ENCODE data around the gene FOXP3. TPM values are rescaled to one million over a fixed set of nuclear protein-coding genes. Genes with fewer than 3 reads are reported as not detected.

The FOXP3 gene
- total RNA-seq, 1 experiment from 2014 or later = 0.42 TPM

- Mint-ChIP-seq H3K36me3 (no peaks in the 10 kb centered on the region), H3K4me3 (no peak overlapping the region), H3K4me1 (no peaks in the 10 kb centered on the region), H3K9me3 (no peaks in the 10 kb centered on the region), H3K27ac (no peak overlapping the region), H3K27me3 (ENCODE audit: low read depth) (peaks cover 19% of the 10 kb centered on the region)
- ChIA-PET CTCF (no interaction called here), POLR2A (no interaction called here)
- no peak for ATAC-seq
- no peak for TF ChIP-seq MAX (CRISPR knock-in tag; IDR thresholded peaks at IDR 0.05)
- DNase-seq (ENCODE audit: low spot score) = no peak
Measured at GRCh38 chrX:49220100-49220499, 44.4 kb downstream of the FOXP3 start.

GRCh38 chrX:49214996-49215526 lies 49.4 kb downstream of the FOXP3 start:
- Mint-ChIP-seq H3K36me3 (no peaks in the 10 kb centered on the region), H3K27me3 (ENCODE audit: low read depth) (peaks cover 8% of the 10 kb centered on the region), H3K4me1 (no peaks in the 10 kb centered on the region), H3K27ac (no peak overlapping the region), H3K4me3 (no peak overlapping the region), H3K9me3 (peaks cover 4% of the 10 kb centered on the region; the same call in 1 of the 2 replicates)
- ChIA-PET CTCF (no interaction called here), POLR2A (no interaction called here)
- no peak for DNase-seq (ENCODE audit: low spot score)
- TF ChIP-seq ZNF281 (CRISPR knock-in tag; IDR thresholded peaks at IDR 0.05) = no peak
- TF ChIP-seq NR2C2 (CRISPR knock-in tag; IDR thresholded peaks at IDR 0.05) = no peak
- no peak for TF ChIP-seq ZNF425 (CRISPR knock-in tag; conservative IDR thresholded peaks at IDR 0.05)
- no peak for TF ChIP-seq GABPB1 (CRISPR knock-in tag; IDR thresholded peaks at IDR 0.05)
- TF ChIP-seq SOX15 (CRISPR knock-in tag; IDR thresholded peaks at IDR 0.05) = no peak
- TF ChIP-seq E2F4 (CRISPR knock-in tag; IDR thresholded peaks at IDR 0.05; ENCODE audit: borderline replicate concordance, low read depth) = no peak
- no peak for TF ChIP-seq JAZF1 (CRISPR knock-in tag; IDR thresholded peaks at IDR 0.05)
- no peak for TF ChIP-seq CBFB (CRISPR knock-in tag; IDR thresholded peaks at IDR 0.05; ENCODE audit: low read depth)
- TF ChIP-seq ETV6 (CRISPR knock-in tag; IDR thresholded peaks at IDR 0.05) = no peak
- no peak for ATAC-seq

- DNase-seq (ENCODE audit: low spot score) (no peak), ATAC-seq (no peak)
- no peaks in the 10 kb centered on the region for H3K36me3 Mint-ChIP-seq
- no peak overlapping the region for H3K4me3 Mint-ChIP-seq
- H3K4me1 Mint-ChIP-seq = no peaks in the 10 kb centered on the region
- CTCF ChIA-PET = no interaction called here
- H3K9me3 Mint-ChIP-seq = peaks cover 4% of the 10 kb centered on the region; the same call in 1 of the 2 replicates
- H3K27ac Mint-ChIP-seq = no peak overlapping the region
- peaks cover 8% of the 10 kb centered on the region for H3K27me3 Mint-ChIP-seq (ENCODE audit: low read depth)
- POLR2A ChIA-PET = no interaction called here
- TF ChIP-seq JUN (CRISPR knock-in tag; IDR thresholded peaks at IDR 0.05) (no peak), ZNF416 (CRISPR knock-in tag; IDR thresholded peaks at IDR 0.05) (no peak), ZNF232 (CRISPR knock-in tag; IDR thresholded peaks at IDR 0.05) (no peak), ZNF263 (CRISPR knock-in tag; IDR thresholded peaks at IDR 0.05; ENCODE audit: low read depth) (no peak), FOXK1 (CRISPR knock-in tag; IDR thresholded peaks at IDR 0.05) (no peak), AR (CRISPR knock-in tag; IDR thresholded peaks at IDR 0.05) (no peak), HMGXB4 (CRISPR knock-in tag; IDR thresholded peaks at IDR 0.05) (no peak), IRF1 (CRISPR knock-in tag; IDR thresholded peaks at IDR 0.05) (no peak), SMAD3 (CRISPR knock-in tag; IDR thresholded peaks at IDR 0.05; ENCODE audit: borderline replicate concordance) (no peak), MYBL2 (CRISPR knock-in tag; IDR thresholded peaks at IDR 0.05) (no peak)
Measured at GRCh38 chrX:49214416-49214815, 50.1 kb downstream of the FOXP3 start.

All from WTC11 (cell line).